ENCODE measurements around the gene CUX1. TPM values are rescaled to one million over a fixed set of nuclear protein-coding genes. Genes with fewer than 3 reads are reported as not detected.
A peak's percentile ranks its signal among the peaks of the same experiment; 100 is the strongest.

The CUX1 gene
- total RNA-seq, 1 experiment from 2014 or later = 64.3 TPM

- TF ChIP-seq ZNF263 (CRISPR knock-in tag; IDR thresholded peaks at IDR 0.05; ENCODE audit: low read depth) = no peak
- no peak for TF ChIP-seq FOXK1 (CRISPR knock-in tag; IDR thresholded peaks at IDR 0.05)
- no peak for TF ChIP-seq PRDM15 (CRISPR knock-in tag; IDR thresholded peaks at IDR 0.05)
- TF ChIP-seq ELF4 (CRISPR knock-in tag; IDR thresholded peaks at IDR 0.05; ENCODE audit: low read depth) = no peak
- no peak for TF ChIP-seq ARID4B (CRISPR knock-in tag; IDR thresholded peaks at IDR 0.05; ENCODE audit: borderline replicate concordance)
- no peak for TF ChIP-seq ATF2 (CRISPR knock-in tag; IDR thresholded peaks at IDR 0.05; ENCODE audit: borderline replicate concordance, low read depth)
- no peak for TF ChIP-seq IRF2 (CRISPR knock-in tag; IDR thresholded peaks at IDR 0.05; ENCODE audit: borderline replicate concordance, low read depth)
- TF ChIP-seq, protein P1, sequence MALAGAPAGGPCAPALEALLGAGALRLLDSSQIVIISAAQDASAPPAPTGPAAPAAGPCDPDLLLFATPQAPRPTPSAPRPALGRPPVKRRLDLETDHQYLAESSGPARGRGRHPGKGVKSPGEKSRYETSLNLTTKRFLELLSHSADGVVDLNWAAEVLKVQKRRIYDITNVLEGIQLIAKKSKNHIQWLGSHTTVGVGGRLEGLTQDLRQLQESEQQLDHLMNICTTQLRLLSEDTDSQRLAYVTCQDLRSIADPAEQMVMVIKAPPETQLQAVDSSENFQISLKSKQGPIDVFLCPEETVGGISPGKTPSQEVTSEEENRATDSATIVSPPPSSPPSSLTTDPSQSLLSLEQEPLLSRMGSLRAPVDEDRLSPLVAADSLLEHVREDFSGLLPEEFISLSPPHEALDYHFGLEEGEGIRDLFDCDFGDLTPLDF (CRISPR knock-in tag; IDR thresholded peaks at IDR 0.05) = no peak
- TF ChIP-seq ZNF121 (CRISPR knock-in tag; IDR thresholded peaks at IDR 0.05) = no peak
These were observed 96.4 kb downstream of the CUX1 start (continued) for GRCh38 chr7:101913851-101914250.

GRCh38 chr7:101915000-101915399 is 97.6 kb downstream of the CUX1 start:
- no peak overlapping the region for H3K4me3 Mint-ChIP-seq
- POLR2A ChIA-PET = no interaction called here
- DNase-seq (ENCODE audit: low spot score) (no peak), ATAC-seq (peak; percentile 34)
- H3K36me3 Mint-ChIP-seq = peaks cover 20% of the 10 kb centered on the region
- peak overlapping the region; percentile 96; the same call in 1 of the 2 replicates for H3K27ac Mint-ChIP-seq
- H3K27me3 Mint-ChIP-seq (ENCODE audit: low read depth) = no peaks in the 10 kb centered on the region
- no peaks in the 10 kb centered on the region for H3K9me3 Mint-ChIP-seq
- CTCF ChIA-PET = interaction anchor here (1.2 kb wide), 1 partner anchor 34 kb away, joined by 3 read pairs; no protein-coding TSS in a partner anchor
- peaks cover 47% of the 10 kb centered on the region for H3K4me1 Mint-ChIP-seq
- TF ChIP-seq NR3C1 (CRISPR knock-in tag; conservative IDR thresholded peaks at IDR 0.05; ENCODE audit: low read depth) (no peak), ATF1 (CRISPR knock-in tag; IDR thresholded peaks at IDR 0.05) (no peak), HMGXB4 (CRISPR knock-in tag; IDR thresholded peaks at IDR 0.05) (no peak), ZNF281 (CRISPR knock-in tag; IDR thresholded peaks at IDR 0.05) (no peak), ZNF138 (CRISPR knock-in tag; conservative IDR thresholded peaks at IDR 0.05) (no peak), PREB (CRISPR knock-in tag; IDR thresholded peaks at IDR 0.05; ENCODE audit: borderline replicate concordance) (no peak), OVOL2 (CRISPR knock-in tag; IDR thresholded peaks at IDR 0.05; ENCODE audit: borderline replicate concordance) (no peak), TEAD1 (CRISPR knock-in tag; IDR thresholded peaks at IDR 0.05) (no peak), CBFB (CRISPR knock-in tag; IDR thresholded peaks at IDR 0.05; ENCODE audit: low read depth) (no peak), NFE2L1 (CRISPR knock-in tag; IDR thresholded peaks at IDR 0.05) (no peak)
- TF ChIP-seq, protein P2, sequence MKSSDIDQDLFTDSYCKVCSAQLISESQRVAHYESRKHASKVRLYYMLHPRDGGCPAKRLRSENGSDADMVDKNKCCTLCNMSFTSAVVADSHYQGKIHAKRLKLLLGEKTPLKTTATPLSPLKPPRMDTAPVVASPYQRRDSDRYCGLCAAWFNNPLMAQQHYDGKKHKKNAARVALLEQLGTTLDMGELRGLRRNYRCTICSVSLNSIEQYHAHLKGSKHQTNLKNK (CRISPR knock-in tag; IDR thresholded peaks at IDR 0.05) = no peak
